Mucosa of stomach (tissue), 1 donor: Measurements from ENCODE around the gene AGO3.
A peak's percentile ranks its signal among the peaks of the same experiment; 100 is the strongest.

Experiments used
- H3K27me3 ChIP-seq: one replicate; pipeline ENCODE4 v1.7.0; 2013; ENCODE audit warnings: mild to moderate bottlenecking, low read length; ENCODE audit not compliant: control insufficient read depth, insufficient read depth
- H3K36me3 ChIP-seq: one replicate; pipeline ENCODE4 v1.7.0; 2013; ENCODE audit warnings: low read length; ENCODE audit not compliant: control insufficient read depth, insufficient read depth
- H3K4me1 ChIP-seq: one replicate; pipeline ENCODE4 v1.7.0; 2013; ENCODE audit warnings: mild to moderate bottlenecking, low read length; ENCODE audit not compliant: control insufficient read depth, insufficient read depth
- H3K4me3 ChIP-seq: one replicate; pipeline ENCODE4 v1.7.0; 2013; ENCODE audit warnings: low read length
- H3K9ac ChIP-seq: one replicate; pipeline ENCODE4 v1.7.0; 2013; ENCODE audit warnings: mild to moderate bottlenecking, low read length, moderate library complexity
- H3K9me3 ChIP-seq: one replicate; pipeline ENCODE4 v1.7.0; 2013; ENCODE audit warnings: mild to moderate bottlenecking, low read length, moderate library complexity; ENCODE audit not compliant: control insufficient read depth
- donor health status: Pancreatic carcinoma.

AGO3 gene

GRCh38 chr1:36109041-36109679, 178.3 kb downstream of the AGO3 start:
- H3K36me3 ChIP-seq, result no peaks in the 10 kb centered on the region
- no peaks in the 10 kb centered on the region for H3K27me3 ChIP-seq
- H3K4me1 ChIP-seq, result no peaks in the 10 kb centered on the region
- H3K9me3 ChIP-seq, result no peaks in the 10 kb centered on the region
- H3K9ac ChIP-seq, result no peak overlapping the region
- H3K4me3 ChIP-seq, result no peak overlapping the region

GRCh38 chr1:36111151-36111550, 180.2 kb downstream of the AGO3 start:
- H3K36me3 ChIP-seq, result no peaks in the 10 kb centered on the region
- H3K9ac ChIP-seq, result no peak overlapping the region
- no peaks in the 10 kb centered on the region for H3K27me3 ChIP-seq
- H3K4me1 ChIP-seq, result peaks cover 11% of the 10 kb centered on the region
- no peaks in the 10 kb centered on the region for H3K9me3 ChIP-seq
- H3K4me3 ChIP-seq, result no peak overlapping the region

DNA sequence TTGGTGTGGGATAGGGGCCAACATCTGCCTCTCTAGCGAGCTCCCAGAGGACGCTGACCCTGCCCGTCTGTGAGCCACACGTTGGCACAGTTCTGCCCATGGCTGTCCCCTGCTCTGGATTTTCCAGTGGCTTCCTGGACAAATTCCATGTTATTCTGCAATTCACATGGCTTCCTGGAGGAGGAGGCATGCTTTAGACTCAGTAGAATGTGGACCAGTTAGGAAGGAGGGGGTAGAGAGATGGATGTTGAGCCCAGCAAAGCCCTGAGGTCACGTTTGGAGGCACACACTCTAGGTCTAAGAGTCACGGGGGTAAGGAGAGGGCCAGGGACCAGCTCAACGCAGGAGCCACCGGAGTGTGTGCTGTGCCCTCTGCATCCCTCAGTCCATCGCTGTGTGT, 181.9 kb downstream of the AGO3 start:
- peaks cover 11% of the 10 kb centered on the region for H3K4me1 ChIP-seq
- H3K4me3 ChIP-seq, result no peak overlapping the region
- no peaks in the 10 kb centered on the region for H3K9me3 ChIP-seq
- no peak overlapping the region for H3K9ac ChIP-seq
- no peaks in the 10 kb centered on the region for H3K27me3 ChIP-seq
- no peaks in the 10 kb centered on the region for H3K36me3 ChIP-seq

DNA sequence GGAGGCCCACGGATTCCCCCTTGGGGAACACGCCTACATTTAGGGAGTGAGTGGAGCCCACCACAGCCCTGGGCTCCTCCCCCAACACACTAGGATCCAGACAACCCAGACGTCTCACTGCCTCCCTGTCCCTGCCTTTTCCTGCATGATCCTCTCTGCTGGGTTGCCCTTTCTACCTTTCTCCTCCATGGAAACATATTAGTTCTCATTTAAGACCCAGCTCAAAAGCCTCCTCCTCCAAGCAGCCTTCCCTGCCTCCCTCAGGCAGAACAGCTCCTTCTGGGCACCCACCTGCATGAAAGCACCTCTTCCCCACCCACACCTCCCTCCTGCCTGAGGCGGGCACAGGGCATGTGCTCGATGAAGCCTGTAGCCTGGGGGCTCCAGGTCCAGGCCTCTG, 183.5 kb downstream of the AGO3 start:
- no peak overlapping the region for H3K9ac ChIP-seq
- no peaks in the 10 kb centered on the region for H3K9me3 ChIP-seq
- H3K36me3 ChIP-seq, result no peaks in the 10 kb centered on the region
- peaks cover 11% of the 10 kb centered on the region for H3K4me1 ChIP-seq
- no peaks in the 10 kb centered on the region for H3K27me3 ChIP-seq
- no peak overlapping the region for H3K4me3 ChIP-seq

DNA sequence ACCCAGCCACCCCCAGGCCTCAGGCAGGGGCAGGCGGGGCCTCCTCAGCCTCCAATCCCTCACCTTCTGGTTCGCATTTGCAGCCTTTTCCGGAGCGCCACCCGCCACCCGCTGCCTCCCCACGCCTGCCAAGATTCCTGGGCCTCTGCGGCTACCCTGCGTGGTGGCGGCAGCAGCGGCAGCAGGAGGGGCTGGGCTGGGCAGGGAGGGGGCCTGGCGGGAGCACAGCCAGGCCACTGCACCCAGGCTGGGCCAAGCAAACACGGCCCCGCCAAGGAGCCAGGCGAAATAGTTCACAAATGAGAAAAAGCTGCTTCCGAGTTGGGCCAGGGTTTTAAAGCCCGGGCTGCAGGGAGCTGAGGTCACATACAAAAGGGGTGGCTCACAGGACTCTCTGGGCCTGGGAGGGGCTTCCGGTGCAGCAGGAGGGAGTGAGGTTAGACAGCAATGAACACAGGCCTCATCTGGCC, 184.3 kb downstream of the AGO3 start:
- Histone ChIP-seq H3K27me3 (no peaks in the 10 kb centered on the region), H3K4me3 (no peak overlapping the region), H3K36me3 (no peaks in the 10 kb centered on the region), H3K4me1 (peaks cover 11% of the 10 kb centered on the region), H3K9ac (peak overlapping the region; percentile 53), H3K9me3 (no peaks in the 10 kb centered on the region)

- Histone ChIP-seq H3K4me1 (peaks cover 11% of the 10 kb centered on the region), H3K9ac (no peak overlapping the region), H3K27me3 (no peaks in the 10 kb centered on the region), H3K9me3 (no peaks in the 10 kb centered on the region), H3K36me3 (no peaks in the 10 kb centered on the region), H3K4me3 (no peak overlapping the region)
Observed at GRCh38 chr1:36115931-36116330, 185.0 kb downstream of the AGO3 start.

GRCh38 chr1:36116901-36117300, 186.0 kb downstream of the AGO3 start:
- H3K9me3 ChIP-seq, result no peaks in the 10 kb centered on the region
- H3K4me3 ChIP-seq, result no peak overlapping the region
- no peaks in the 10 kb centered on the region for H3K36me3 ChIP-seq
- H3K27me3 ChIP-seq, result no peaks in the 10 kb centered on the region
- peaks cover 11% of the 10 kb centered on the region for H3K4me1 ChIP-seq
- no peak overlapping the region for H3K9ac ChIP-seq

GRCh38 chr1:36118447-36119204, 187.7 kb downstream of the AGO3 start:
- Histone ChIP-seq H3K4me1 (peaks cover 11% of the 10 kb centered on the region), H3K9ac (no peak overlapping the region), H3K9me3 (no peaks in the 10 kb centered on the region), H3K36me3 (no peaks in the 10 kb centered on the region), H3K4me3 (no peak overlapping the region), H3K27me3 (no peaks in the 10 kb centered on the region)

DNA sequence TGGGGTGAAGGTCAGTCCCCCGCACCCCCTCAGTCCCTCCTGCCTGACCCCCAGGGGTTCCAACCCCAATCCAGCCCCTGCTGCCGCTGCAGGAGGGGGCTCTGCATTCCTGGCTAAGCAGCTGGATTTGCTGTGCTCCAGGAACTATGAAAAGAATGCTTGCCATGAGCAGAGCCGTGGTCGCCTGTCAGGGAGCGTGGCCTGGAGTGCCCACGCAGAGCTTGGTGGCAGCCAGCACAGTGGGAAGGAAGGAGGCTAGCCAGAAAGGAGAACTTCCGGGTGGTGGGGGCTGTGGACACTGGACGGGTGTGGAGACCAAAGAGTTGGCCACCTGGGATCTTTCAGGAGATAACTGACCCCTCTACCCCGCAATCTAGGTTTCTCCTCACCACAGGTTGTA, 188.6 kb downstream of the AGO3 start:
- Histone ChIP-seq H3K27me3 (peaks cover 4% of the 10 kb centered on the region), H3K36me3 (no peaks in the 10 kb centered on the region), H3K4me3 (no peak overlapping the region), H3K9me3 (no peaks in the 10 kb centered on the region), H3K4me1 (peaks cover 11% of the 10 kb centered on the region), H3K9ac (no peak overlapping the region)
